GM19372 (cell line): ENCODE data around the gene NUDT22.

Experiments
- ATAC-seq: cut with Tn5 transposase; IDR thresholded peaks from one replicate; pipeline ENCODE4 v1.9.1; 2021; ENCODE audit warnings: mild to moderate bottlenecking, low read depth, moderate library complexity; ENCODE audit not compliant: unreplicated experiment

Gene NUDT22

GRCh38 chr11:64226507-64227051, 505 bp downstream of the NUDT22 start:
- ATAC-seq, result no peak

- ATAC-seq, result no peak
These were observed 1.4 kb downstream of the NUDT22 start for GRCh38 chr11:64227405-64227956.

GRCh38 chr11:64229090-64229743, 3.1 kb downstream of the NUDT22 start:
- no peak for ATAC-seq

- ATAC-seq, result no peak
These were observed 3.7 kb downstream of the NUDT22 start for GRCh38 chr11:64229744-64230170.

- peak; percentile 50 for ATAC-seq
These were observed 4.3 kb downstream of the NUDT22 start, which contains the start of gene DNAJC4 for GRCh38 chr11:64230171-64230984. DNAJC4 (plus strand) TSS chr11:64230548; CDS start chr11:64230855, 307 bp downstream.

GRCh38 chr11:64230985-64231365, 4.9 kb downstream of the NUDT22 start:
- no peak for ATAC-seq

GRCh38 chr11:64231546-64231945, 5.5 kb downstream of the NUDT22 start:
- ATAC-seq, result no peak

GRCh38 chr11:64232182-64232966, 6.3 kb downstream of the NUDT22 start:
- ATAC-seq, result no peak

- ATAC-seq, result no peak
These were observed 6.9 kb downstream of the NUDT22 start for GRCh38 chr11:64232967-64233315.

GRCh38 chr11:64233913-64234586, 8.0 kb downstream of the NUDT22 start, which contains the start of gene VEGFB:
VEGFB (plus strand) TSS chr11:64234584; CDS start chr11:64234834, 250 bp downstream.
- ATAC-seq, result peak; percentile 37

GRCh38 chr11:64234647-64235379, 8.7 kb downstream of the NUDT22 start:
- peak; percentile 25 for ATAC-seq

GRCh38 chr11:64235437-64236161, 9.5 kb downstream of the NUDT22 start:
- no peak for ATAC-seq

GRCh38 chr11:64237484-64237951, 11.4 kb downstream of the NUDT22 start:
- ATAC-seq, result no peak

GRCh38 chr11:64238076-64238475, 12.0 kb downstream of the NUDT22 start:
- ATAC-seq, result no peak

GRCh38 chr11:64238999-64239398, 12.9 kb downstream of the NUDT22 start:
- no peak for ATAC-seq

GRCh38 chr11:64239662-64240434, 13.8 kb downstream of the NUDT22 start:
- ATAC-seq, result peak; percentile 3

- peak; percentile 54 for ATAC-seq
These were observed 14.6 kb downstream of the NUDT22 start, which contains the start of gene FKBP2 for GRCh38 chr11:64240435-64241240. FKBP2 (plus strand) TSS chr11:64241095; CDS start chr11:64242388, 1,293 bp downstream.
